ENCODE data around the gene CXCL14. TPM values are rescaled to one million over a fixed set of nuclear protein-coding genes. Genes with fewer than 3 reads are reported as not detected.

The CXCL14 gene
- total RNA-seq, 1 experiment from 2014 or later: not detected

DNA sequence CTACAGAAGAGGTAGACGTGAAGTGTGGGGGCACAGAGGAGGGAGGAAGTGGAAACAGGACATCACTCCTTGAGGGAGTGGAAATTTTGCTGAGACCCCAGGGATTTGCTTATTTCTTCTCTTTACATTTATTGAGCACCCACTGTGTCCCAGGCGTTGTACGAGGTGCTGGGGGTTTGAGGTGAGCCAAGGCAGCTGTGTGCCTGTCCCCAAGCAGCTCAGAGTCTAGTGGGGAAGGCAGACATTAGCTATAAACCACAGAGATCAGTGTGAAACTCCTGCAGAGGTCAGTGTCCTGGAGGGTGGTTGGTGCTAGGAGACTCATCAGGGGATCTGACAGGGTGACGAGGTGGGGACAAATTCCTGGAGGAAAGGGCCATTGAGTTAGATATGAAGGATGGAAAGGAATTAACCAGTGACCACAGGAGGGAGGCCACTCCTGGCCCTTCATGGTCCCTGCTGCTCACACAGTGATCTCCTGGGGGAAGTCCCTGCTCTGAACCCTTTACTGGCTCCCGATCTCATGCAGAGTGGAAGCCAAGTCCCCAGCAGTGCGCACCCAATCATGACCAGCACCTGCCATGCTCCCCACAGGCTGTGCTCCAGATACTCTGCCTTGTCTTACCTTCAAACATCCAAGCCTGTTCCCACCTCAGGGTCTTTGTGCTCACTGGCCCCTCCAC is 3.4 kb upstream of the CXCL14 start:
- no peaks in the 10 kb centered on the region for H3K9me2 ChIP-seq (replicated peaks; ENCODE audit: low read length)
- H3K27ac ChIP-seq (ENCODE audit: low read length): no peak overlapping the region
- no TSS peak for BruUV-seq (replicated peaks)
- ATAC-seq (no peak), DNase-seq (no peak)
- H3K79me2 ChIP-seq (ENCODE audit: low read length): no peaks in the 10 kb centered on the region
- ChIA-PET CTCF (no interaction called here), POLR2A (ENCODE audit: unreplicated experiment) (no interaction called here)
- no peak for TF ChIP-seq EZH2 (IDR thresholded peaks at IDR 0.05; ENCODE audit: low read length, unreplicated experiment)
- no peak overlapping the region for H3K9ac ChIP-seq (ENCODE audit: low read length)
- H4K20me1 ChIP-seq (ENCODE audit: low read length): no peaks in the 10 kb centered on the region
- H3K27me3 ChIP-seq (ENCODE audit: low read length): peaks cover 74% of the 10 kb centered on the region
- no peak overlapping the region for H2AFZ ChIP-seq (ENCODE audit: low read length)
- H3F3A ChIP-seq (ENCODE audit: low read length, unreplicated experiment): no peaks in the 10 kb centered on the region
- no peaks in the 10 kb centered on the region for H3K9me3 ChIP-seq (ENCODE audit: low read length)
- no peaks in the 10 kb centered on the region for H3K4me1 ChIP-seq (ENCODE audit: insufficient read depth, low read length)
- H3K4me3 ChIP-seq (ENCODE audit: low read length): no peak overlapping the region
- intact Hi-C loops (cut with micrococcal nuclease): no loop called here
- H3K4me2 ChIP-seq (ENCODE audit: low read length): no peak overlapping the region
- no peaks in the 10 kb centered on the region for H3K36me3 ChIP-seq (ENCODE audit: low read depth, low read length)

DNA sequence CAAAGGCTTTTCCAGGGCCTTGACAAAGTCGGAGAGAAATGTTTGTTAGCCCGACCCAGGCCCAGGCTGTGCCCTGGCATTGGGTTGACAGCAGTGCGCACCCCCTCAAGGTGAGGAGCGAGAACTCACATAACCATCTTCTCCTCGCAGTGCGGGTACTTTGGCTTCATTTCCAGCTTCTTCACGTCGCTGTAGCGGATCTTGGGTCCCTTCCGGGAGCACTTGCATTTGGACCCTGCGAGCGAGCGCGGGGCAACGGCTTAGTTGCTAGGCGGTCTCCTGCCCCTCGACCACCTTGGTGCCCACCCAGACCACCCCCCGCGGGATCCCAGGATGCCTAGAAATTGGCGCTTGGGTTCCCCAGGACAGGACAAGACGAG is 496 bp downstream of the CXCL14 start:
- no peak overlapping the region for H3K9ac ChIP-seq (ENCODE audit: low read length)
- intact Hi-C loops (cut with micrococcal nuclease): no loop called here

DNA sequence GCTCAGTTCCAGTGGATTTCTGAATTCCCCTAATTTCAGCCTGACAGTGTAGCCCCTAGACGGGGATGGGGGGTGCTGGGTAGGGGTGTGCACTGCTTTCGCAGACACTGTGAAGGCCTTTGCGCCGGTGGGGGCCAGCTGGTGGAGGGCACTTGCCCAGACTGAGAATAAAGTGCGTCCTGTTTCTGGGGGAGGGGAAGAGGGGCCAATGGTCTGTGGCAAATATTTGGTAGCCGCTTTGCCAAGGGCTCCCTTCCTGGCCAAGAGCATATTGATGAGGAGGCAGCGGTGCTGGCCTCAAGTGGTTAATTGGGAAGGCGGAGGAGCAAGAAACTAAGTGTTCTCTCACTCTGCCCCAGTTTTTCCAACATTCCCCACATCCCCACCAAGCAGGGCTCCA is 1.4 kb downstream of the CXCL14 start:
- H3K4me2 ChIP-seq (ENCODE audit: low read length): no peak overlapping the region
- ChIA-PET POLR2A (ENCODE audit: unreplicated experiment) (no interaction called here), CTCF (no interaction called here)
- no peak overlapping the region for H2AFZ ChIP-seq (ENCODE audit: low read length)
- no peaks in the 10 kb centered on the region for H3K79me2 ChIP-seq (ENCODE audit: low read length)
- H3K4me1 ChIP-seq (ENCODE audit: insufficient read depth, low read length): no peaks in the 10 kb centered on the region
- no peaks in the 10 kb centered on the region for H3F3A ChIP-seq (ENCODE audit: low read length, unreplicated experiment)
- DNase-seq: no peak
- no peak for TF ChIP-seq EZH2 (IDR thresholded peaks at IDR 0.05; ENCODE audit: low read length, unreplicated experiment)
- TF ChIP-seq EZH2phosphoT487 (IDR thresholded peaks at IDR 0.05; ENCODE audit: borderline replicate concordance, low read length): no peak
- TF ChIP-seq, protein P1, sequence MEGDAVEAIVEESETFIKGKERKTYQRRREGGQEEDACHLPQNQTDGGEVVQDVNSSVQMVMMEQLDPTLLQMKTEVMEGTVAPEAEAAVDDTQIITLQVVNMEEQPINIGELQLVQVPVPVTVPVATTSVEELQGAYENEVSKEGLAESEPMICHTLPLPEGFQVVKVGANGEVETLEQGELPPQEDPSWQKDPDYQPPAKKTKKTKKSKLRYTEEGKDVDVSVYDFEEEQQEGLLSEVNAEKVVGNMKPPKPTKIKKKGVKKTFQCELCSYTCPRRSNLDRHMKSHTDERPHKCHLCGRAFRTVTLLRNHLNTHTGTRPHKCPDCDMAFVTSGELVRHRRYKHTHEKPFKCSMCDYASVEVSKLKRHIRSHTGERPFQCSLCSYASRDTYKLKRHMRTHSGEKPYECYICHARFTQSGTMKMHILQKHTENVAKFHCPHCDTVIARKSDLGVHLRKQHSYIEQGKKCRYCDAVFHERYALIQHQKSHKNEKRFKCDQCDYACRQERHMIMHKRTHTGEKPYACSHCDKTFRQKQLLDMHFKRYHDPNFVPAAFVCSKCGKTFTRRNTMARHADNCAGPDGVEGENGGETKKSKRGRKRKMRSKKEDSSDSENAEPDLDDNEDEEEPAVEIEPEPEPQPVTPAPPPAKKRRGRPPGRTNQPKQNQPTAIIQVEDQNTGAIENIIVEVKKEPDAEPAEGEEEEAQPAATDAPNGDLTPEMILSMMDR (conservative IDR thresholded peaks at IDR 0.05; ENCODE audit: low read depth, low read length): no peak
- no peaks in the 10 kb centered on the region for H4K20me1 ChIP-seq (ENCODE audit: low read length)
- no TSS peak for BruUV-seq (replicated peaks)
- H3K9ac ChIP-seq (ENCODE audit: low read length): no peak overlapping the region
- peaks cover 33% of the 10 kb centered on the region for H3K27me3 ChIP-seq (ENCODE audit: low read length)
- ATAC-seq: no peak
- H3K9me3 ChIP-seq (ENCODE audit: low read length): no peaks in the 10 kb centered on the region
- no peak overlapping the region for H3K27ac ChIP-seq (ENCODE audit: low read length)
- intact Hi-C loops (cut with micrococcal nuclease): no loop called here
- no peaks in the 10 kb centered on the region for H3K36me3 ChIP-seq (ENCODE audit: low read depth, low read length)
- no peak overlapping the region for H3K4me3 ChIP-seq (ENCODE audit: low read length)
- no peaks in the 10 kb centered on the region for H3K9me2 ChIP-seq (replicated peaks; ENCODE audit: low read length)

More for the DNA sequence above, 496 bp downstream of the CXCL14 start:
- TF ChIP-seq EZH2 (IDR thresholded peaks at IDR 0.05; ENCODE audit: low read length, unreplicated experiment): no peak
- TF ChIP-seq, protein P1 (conservative IDR thresholded peaks at IDR 0.05; ENCODE audit: low read depth, low read length): no peak
- TF ChIP-seq EZH2phosphoT487 (IDR thresholded peaks at IDR 0.05; ENCODE audit: borderline replicate concordance, low read length): no peak
- no peak for DNase-seq
- Histone ChIP-seq H3K9me2 (replicated peaks; ENCODE audit: low read length) (no peaks in the 10 kb centered on the region), H2AFZ (ENCODE audit: low read length) (no peak overlapping the region), H3K9me3 (ENCODE audit: low read length) (no peaks in the 10 kb centered on the region), H3K4me2 (ENCODE audit: low read length) (no peak overlapping the region), H4K20me1 (ENCODE audit: low read length) (no peaks in the 10 kb centered on the region), H3K27me3 (ENCODE audit: low read length) (peaks cover 41% of the 10 kb centered on the region), H3K36me3 (ENCODE audit: low read depth, low read length) (no peaks in the 10 kb centered on the region), H3K4me1 (ENCODE audit: insufficient read depth, low read length) (no peaks in the 10 kb centered on the region), H3F3A (ENCODE audit: low read length, unreplicated experiment) (no peaks in the 10 kb centered on the region), H3K27ac (ENCODE audit: low read length) (no peak overlapping the region), H3K79me2 (ENCODE audit: low read length) (no peaks in the 10 kb centered on the region), H3K4me3 (ENCODE audit: low read length) (no peak overlapping the region)
- BruUV-seq (replicated peaks): no TSS peak
- ChIA-PET POLR2A (ENCODE audit: unreplicated experiment) (no interaction called here), CTCF (no interaction called here)
- ATAC-seq: no peak

All from PC-3 (cell line).